H1 (cell line): ENCODE data around the gene FXR2. TPM values are rescaled to one million over a fixed set of nuclear protein-coding genes. Genes with fewer than 3 reads are reported as not detected.

ENCODE experiments used
- CTCF ChIA-PET: fragments of 300-600 bp; sonication (Branson Sonifier 250); formaldehyde crosslinking; loops from one replicate; lab custom pipeline; 2021; ENCODE audit not compliant: partially characterized antibody; lab: Charles Lee
- POLR2A ChIA-PET: fragments of 300-600 bp; sonication (Branson Sonifier 250); formaldehyde crosslinking; loops from one replicate; lab custom pipeline; 2021; ENCODE audit warnings: inconsistent platforms; ENCODE audit not compliant: partially characterized antibody; lab: Charles Lee
- DNase-seq, 2 experiments: peaks; one replicate each; pipeline versions ENCODE4 v3.0.0 to v3.0.0-alpha.2; 2010 to 2022; ENCODE audit warnings: low spot score in 2 of 2, low read depth in 1 of 2, mixed read lengths in 1 of 2
- FAIRE-seq: peaks from 2 replicates; lab custom pipeline; 2011; peaks lifted over from hg19 to GRCh38; lab: Jason Lieb, UNC
- H2AFZ ChIP-seq: 2 replicates; pipeline ENCODE4 v1.8.1; 2012; ENCODE audit warnings: low read length, inconsistent platforms
- H2AK5ac ChIP-seq: 2 replicates; pipeline ENCODE4 v1.6.1; 2013; ENCODE audit warnings: low read depth, low read length
- H2BK120ac ChIP-seq: replicated peaks from 2 replicates; pipeline ENCODE3; 2013; ENCODE audit warnings: low read depth, low read length, inconsistent platforms
- H2BK12ac ChIP-seq: 2 replicates; pipeline ENCODE4 v1.6.1; 2013; ENCODE audit warnings: low read depth, low read length
- H2BK15ac ChIP-seq: 2 replicates; pipeline ENCODE4 v1.6.1; 2013; ENCODE audit warnings: low read length
- H2BK20ac ChIP-seq: 2 replicates; pipeline ENCODE4 v1.6.1; 2013; ENCODE audit warnings: low read length
- H2BK5ac ChIP-seq: 2 replicates; pipeline ENCODE4 v1.6.1; 2013; ENCODE audit warnings: low read depth, low read length
- H3K14ac ChIP-seq: 2 replicates; pipeline ENCODE4 v1.6.1; 2013; ENCODE audit warnings: inconsistent platforms; ENCODE audit not compliant: insufficient read length
- H3K18ac ChIP-seq: 2 replicates; pipeline ENCODE4 v1.6.1; 2013; ENCODE audit warnings: low read length; ENCODE audit errors: extremely low read depth
- H3K23ac ChIP-seq: 2 replicates; pipeline ENCODE4 v1.6.1; 2013; ENCODE audit warnings: inconsistent platforms; ENCODE audit not compliant: insufficient read length
- H3K23me2 ChIP-seq: 2 replicates; pipeline ENCODE4 v1.6.1; 2013; ENCODE audit warnings: low read depth, low read length
- H3K27ac ChIP-seq: 2 replicates; pipeline ENCODE4 v1.6.1; 2011; ENCODE audit warnings: low read depth, low read length, inconsistent platforms
- H3K27me3 ChIP-seq, 4 experiments: replicated peaks in 1 of 4; 1 replicate in 1 of 4; 2 replicates in 3 of 4; pipeline versions ENCODE4 v1.6.1 to v1.8.1; 2011 to 2013; ENCODE audit warnings: low read length in 3 of 4, mild to moderate bottlenecking in 3 of 4, inconsistent platforms in 2 of 4, mixed read lengths in 2 of 4, moderate library complexity in 1 of 4; ENCODE audit not compliant: control insufficient read depth in 3 of 4, insufficient read depth in 3 of 4; ENCODE audit errors: extremely low read depth in 1 of 4
- H3K36me3 ChIP-seq, 4 experiments: 2 replicates each; pipeline versions ENCODE4 v1.6.1 to v1.8.1; 2011 to 2013; ENCODE audit warnings: mild to moderate bottlenecking in 4 of 4, low read length in 3 of 4, moderate library complexity in 2 of 4, control low read depth in 1 of 4, inconsistent platforms in 1 of 4; ENCODE audit not compliant: insufficient read depth in 4 of 4, control insufficient read depth in 2 of 4
- H3K4ac ChIP-seq: replicated peaks from 2 replicates; pipeline ENCODE3; 2013; ENCODE audit warnings: low read length, low read depth, mixed read lengths, inconsistent platforms; ENCODE audit not compliant: insufficient read length
- H3K4me1 ChIP-seq, 4 experiments: replicated peaks in 1 of 4; 1 replicate in 1 of 4; 2 replicates in 3 of 4; pipeline versions ENCODE4 v1.6.1 to v1.8.1; 2011 to 2013; ENCODE audit warnings: low read length in 3 of 4, inconsistent platforms in 2 of 4, mixed read lengths in 1 of 4; ENCODE audit not compliant: insufficient read depth in 4 of 4, control insufficient read depth in 3 of 4
- H3K4me2 ChIP-seq, 2 experiments: 2 replicates each; pipeline versions ENCODE4 v1.6.1 to v1.8.1; 2011 to 2013; ENCODE audit warnings: low read depth in 2 of 2, low read length in 2 of 2, control low read depth in 1 of 2, inconsistent platforms in 1 of 2, mild to moderate bottlenecking in 1 of 2; ENCODE audit not compliant: insufficient read depth in 1 of 2
- H3K4me3 ChIP-seq, 4 experiments: fragments of 200-600, 300-600 bp in 1 of 4; sonication (generic), shearing (Covaris generic), sonication (Bioruptor Twin) in 1 of 4; 2 replicates each; pipeline versions ENCODE4 v1.5.1 to v1.8.1; 2011 to 2016; ENCODE audit warnings: low read length in 4 of 4, low read depth in 3 of 4, control low read depth in 2 of 4, inconsistent platforms in 2 of 4, mild to moderate bottlenecking in 2 of 4, mixed read lengths in 1 of 4, moderate library complexity in 1 of 4; ENCODE audit not compliant: insufficient read depth in 2 of 4; ENCODE audit errors: extremely low read depth in 1 of 4
- H3K56ac ChIP-seq: replicated peaks from 2 replicates; pipeline ENCODE3; 2013; ENCODE audit warnings: low read depth, mild to moderate bottlenecking, mixed read lengths, low read length, inconsistent platforms; ENCODE audit not compliant: insufficient read length
- H3K79me1 ChIP-seq: 2 replicates; pipeline ENCODE4 v1.6.1; 2013; ENCODE audit warnings: low read depth, low read length, control low read depth
- H3K79me2 ChIP-seq, 2 experiments: 2 replicates each; pipeline versions ENCODE4 v1.6.1 to v1.8.1; 2012 to 2013; ENCODE audit warnings: low read length in 2 of 2, mild to moderate bottlenecking in 2 of 2, inconsistent platforms in 1 of 2; ENCODE audit not compliant: insufficient read depth in 2 of 2, control insufficient read depth in 1 of 2
- H3K9ac ChIP-seq, 4 experiments: replicated peaks in 1 of 4; 1 replicate in 1 of 4; 2 replicates in 3 of 4; pipeline versions ENCODE4 v1.6.1 to v1.8.1; 2011 to 2013; ENCODE audit warnings: low read depth in 3 of 4, low read length in 3 of 4, control low read depth in 2 of 4, mild to moderate bottlenecking in 2 of 4, moderate library complexity in 2 of 4, inconsistent platforms in 1 of 4; ENCODE audit errors: extremely low read depth in 1 of 4
- H3K9me3 ChIP-seq, 2 experiments: 2 replicates each; pipeline versions ENCODE4 v1.6.1 to v1.8.1; 2012 to 2013; ENCODE audit warnings: mild to moderate bottlenecking in 2 of 2, moderate library complexity in 2 of 2, control low read depth in 1 of 2, inconsistent platforms in 1 of 2, low read depth in 1 of 2, low read length in 1 of 2, mixed read lengths in 1 of 2; ENCODE audit not compliant: insufficient read depth in 2 of 2
- H4K20me1 ChIP-seq, 2 experiments: replicated peaks in 1 of 2; 2 replicates each; pipeline versions ENCODE3 to v1.8.1; 2011 to 2013; ENCODE audit warnings: inconsistent platforms in 2 of 2, low read length in 2 of 2, mild to moderate bottlenecking in 1 of 2; ENCODE audit not compliant: insufficient read depth in 2 of 2, control insufficient read depth in 1 of 2
- H4K5ac ChIP-seq: 2 replicates; pipeline ENCODE4 v1.6.1; 2013; ENCODE audit warnings: low read length, low read depth, mixed read lengths, inconsistent platforms; ENCODE audit not compliant: insufficient read length
- H4K8ac ChIP-seq: 2 replicates; pipeline ENCODE4 v1.8.0; 2013; ENCODE audit warnings: mild to moderate bottlenecking, moderate library complexity, low read length, inconsistent platforms; ENCODE audit not compliant: insufficient read depth; ENCODE audit errors: extremely low read depth
- H4K91ac ChIP-seq: replicated peaks from 2 replicates; pipeline ENCODE3; 2013; ENCODE audit warnings: low read length, mixed read lengths, inconsistent platforms; ENCODE audit not compliant: insufficient read length
- ATF2 ChIP-seq: IDR thresholded peaks from 2 replicates; pipeline ENCODE4 v1.6.1; 2012; ENCODE audit warnings: low read length, inconsistent platforms
- FOSL1 ChIP-seq: IDR thresholded peaks from 2 replicates; pipeline ENCODE4 v1.6.1; 2011; ENCODE audit warnings: mild to moderate bottlenecking, low read depth, low read length, moderate library complexity; ENCODE audit not compliant: insufficient read depth
- GTF2F1 ChIP-seq: IDR thresholded peaks from 2 replicates; pipeline ENCODE4 v1.6.1; 2012; ENCODE audit warnings: low read depth, low read length, improper control_type of control experiment, borderline replicate concordance
- HDAC2 ChIP-seq, 2 experiments: fragments of 300-600 bp in 1 of 2; sonication (generic) in 1 of 2; IDR thresholded peaks; 2 replicates each; pipeline ENCODE4 v1.6.1; 2011 to 2012; ENCODE audit warnings: low read depth in 2 of 2, low read length in 2 of 2, mild to moderate bottlenecking in 2 of 2, moderate library complexity in 2 of 2, borderline replicate concordance in 1 of 2, inconsistent platforms in 1 of 2
- KDM4A ChIP-seq: IDR thresholded peaks from one replicate; pipeline ENCODE4 v1.7.1; 2012; ENCODE audit warnings: low read depth, mild to moderate bottlenecking, moderate library complexity, low read length, inconsistent platforms; ENCODE audit not compliant: severe bottlenecking
- POLR2A ChIP-seq, 2 experiments: IDR thresholded peaks; 1 replicate in 1 of 2; 2 replicates in 1 of 2; pipeline ENCODE4 v1.6.1; 2011; ENCODE audit warnings: low read depth in 2 of 2, low read length in 2 of 2, mild to moderate bottlenecking in 2 of 2; ENCODE audit errors: control extremely low read depth in 1 of 2
- POLR2AphosphoS5 ChIP-seq: IDR thresholded peaks from 2 replicates; pipeline ENCODE4 v1.6.1; 2011; ENCODE audit warnings: low read depth, low read length
- POU5F1 ChIP-seq: IDR thresholded peaks from 2 replicates; pipeline ENCODE4 v1.6.1; 2011; ENCODE audit warnings: low read depth, mild to moderate bottlenecking, low read length, moderate library complexity
- SAP30 ChIP-seq: fragments of 300-600 bp; sonication (generic); IDR thresholded peaks from 2 replicates; pipeline ENCODE4 v1.7.1; 2012; ENCODE audit warnings: low read length, moderate library complexity, mild to moderate bottlenecking, inconsistent platforms; ENCODE audit not compliant: insufficient read depth, insufficient replicate concordance
- TAF7 ChIP-seq: optimal IDR thresholded peaks from 2 replicates; pipeline ENCODE3; 2011; ENCODE audit warnings: low read depth, mild to moderate bottlenecking, inconsistent platforms, low read length, moderate library complexity, borderline replicate concordance
- TCF12 ChIP-seq: IDR thresholded peaks from 2 replicates; pipeline ENCODE4 v1.6.1; 2011; ENCODE audit warnings: low read depth, mild to moderate bottlenecking, low read length
- WGBS, 2 experiments: shearing (Covaris generic) in 1 of 2; methylation state at CpG; one replicate each; pipeline versions ENCODE4 v1.1.6 to v1.1.7; 2013 to 2015; ENCODE audit warnings: low lambda C conversion rate in 2 of 2, mixed read lengths in 2 of 2, inconsistent platforms in 1 of 2, low coverage in 1 of 2, missing lambda C conversion rate in 1 of 2; ENCODE audit not compliant: insufficient replicate concordance in 2 of 2, insufficient coverage in 1 of 2, insufficient read length in 1 of 2; ENCODE audit errors: extremely low coverage in 1 of 2, missing lambda C conversion rate in 1 of 2; 5-methylcytosine and 5-hydroxymethylcytosine counted together
- polyA plus RNA-seq, 7 experiments: library from polyadenylated mRNA; depleted of rRNA in 3 of 7; stranded (reverse) in 5 of 7; unstranded in 2 of 7; fragments of >200 nt in 5 of 7; fragments of 200-250 nt in 2 of 7; gene quantifications; 1 replicate in 5 of 7; 2 replicates in 1 of 7; 4 replicates in 1 of 7; pipeline versions ENCODE4 v1.2.1 to v1.2.3, GENCODE V29; 2011 to 2013; ENCODE audit warnings: missing spikeins in 2 of 7, mixed read lengths in 2 of 7
- total RNA-seq: library from RNA; stranded (reverse); fragmentation: NEBNext Ultra II Directional; extraction: Animal tissue kit (Norgen Biotek cat#: 25700); gene quantifications from 2 replicates; pipeline ENCODE4 v1.2.1, GENCODE V29; 2021

The FXR2 gene
- total and polyA plus RNA-seq, 2 of the 8 experiments (the other 6 are each of a cell fraction or from before 2014, with no cell fraction given), result 26.2 to 44.0 TPM

GRCh38 chr17:7556627-7557026, 58.1 kb downstream of the FXR2 start:
- CTCF ChIA-PET, result interaction anchor here (0.7 to 12.7 kb wide), 11 partner anchors 10 to 207 kb away, joined by 3 to 251 read pairs (median 5); partner anchors contain the start of genes SOX15, TP53 and WRAP53
- POLR2A ChIA-PET, result interaction anchor here (0.8 to 37.5 kb wide), 13 partner anchors 8 to 239 kb away, joined by 3 to 1144 read pairs (median 4); partner anchors contain the start of genes ACAP1, CD68, MPDU1 and POLR2A

More at GRCh38 chr17:7556627-7557026, 58.1 kb downstream of the FXR2 start:
- Histone ChIP-seq H3K79me1 (no peaks in the 10 kb centered on the region), H2BK15ac (no peak overlapping the region), H4K91ac (no peak overlapping the region), H2BK20ac (0 out of 2 replicates have a peak overlapping the region, but pooled peaks have one; percentile 13), H2BK12ac (peak overlapping the region; percentile 39; the same call in 1 of the 2 replicates), H3K23ac (no peak overlapping the region), H3K27me3 (no peaks in the 10 kb centered on the region), H3K14ac (no peak overlapping the region), H3K79me2 (no peaks in the 10 kb centered on the region), H3K9me3 (no peaks in the 10 kb centered on the region), H3K4ac (peak overlapping the region; percentile 58), H2AFZ (no peak overlapping the region), H3K4me2 (no peak overlapping the region), H2BK5ac (no peak overlapping the region), H2BK120ac (peak overlapping the region; percentile 39), H3K4me3 (no peak overlapping the region), H3K36me3 (no peaks in the 10 kb centered on the region), H3K56ac (no peak overlapping the region), H3K4me1 (peaks cover 11 to 37% (median 23%) of the 10 kb centered on the region in 4 experiments), H3K18ac (no peak overlapping the region), H3K9ac (no peak overlapping the region), H2AK5ac (no peak overlapping the region), H3K27ac (no peak overlapping the region), H4K5ac (no peak overlapping the region), H4K20me1 (peaks cover 0 to 3% of the 10 kb centered on the region in 2 experiments), H4K8ac (peak overlapping the region; percentile 41), H3K23me2 (peaks cover 2% of the 10 kb centered on the region; the same call in 1 of the 2 replicates)
- TF ChIP-seq POLR2AphosphoS5, result no peak
- no peak for TF ChIP-seq HDAC2 (IDR thresholded peaks at IDR 0.05; ENCODE audit: borderline replicate concordance in 1 of 2, low read depth in 2 of 2, low read length in 2 of 2)
- no peak for TF ChIP-seq TCF12
- TF ChIP-seq TAF7, result no peak
- TF ChIP-seq SAP30, result no peak
- TF ChIP-seq FOSL1, result no peak
- TF ChIP-seq KDM4A, result no peak
- no peak for TF ChIP-seq POLR2A (IDR thresholded peaks at IDR 0.05; ENCODE audit: control extremely low read depth in 1 of 2, low read depth in 2 of 2, low read length in 2 of 2)
- TF ChIP-seq GTF2F1, result no peak
- TF ChIP-seq POU5F1, result no peak
- no peak for TF ChIP-seq ATF2
- 86% methylated on average over 12 of the region's 12 CpGs; no CpG with 5 or more reads in 1 of the 2 experiments for WGBS, 2 experiments
- DNase-seq (no peak), FAIRE-seq (no peak)
